ENCODE data around the gene STIM1.

STIM1 gene

GRCh38 chr11:3984896-3985295, 129.4 kb downstream of the STIM1 start:
- ATAC-seq = no peak
- TF ChIP-seq TOX (CRISPR knock-in tag; IDR thresholded peaks at IDR 0.05; ENCODE audit: borderline replicate concordance) = no peak
- TF ChIP-seq OSR1 (CRISPR knock-in tag; IDR thresholded peaks at IDR 0.05) = no peak
- no peak for TF ChIP-seq PPARA (CRISPR knock-in tag; IDR thresholded peaks at IDR 0.05; ENCODE audit: borderline replicate concordance)
- no peak for TF ChIP-seq SNAI2 (CRISPR knock-in tag; IDR thresholded peaks at IDR 0.05)
- no peak for TF ChIP-seq GLIS3 (CRISPR knock-in tag; IDR thresholded peaks at IDR 0.05)
- TF ChIP-seq ARNTL (CRISPR knock-in tag; IDR thresholded peaks at IDR 0.05; ENCODE audit: borderline replicate concordance, low read depth) = no peak
- TF ChIP-seq ESRRG (CRISPR knock-in tag; IDR thresholded peaks at IDR 0.05) = no peak
- no peak for TF ChIP-seq ZNF70 (CRISPR knock-in tag; IDR thresholded peaks at IDR 0.05)
- no peak for TF ChIP-seq ISL1 (CRISPR knock-in tag; IDR thresholded peaks at IDR 0.05)
- TF ChIP-seq ZFP30 (CRISPR knock-in tag; IDR thresholded peaks at IDR 0.05) = no peak
- TF ChIP-seq CSDC2 (CRISPR knock-in tag; IDR thresholded peaks at IDR 0.05) = no peak
- TF ChIP-seq PATZ1 (CRISPR knock-in tag; IDR thresholded peaks at IDR 0.05; ENCODE audit: borderline replicate concordance) = no peak
- TF ChIP-seq CSRNP3 (CRISPR knock-in tag; IDR thresholded peaks at IDR 0.05) = no peak

- no peak; the same call in 2 of the 3 replicates for ATAC-seq
- TF ChIP-seq ZFP3 (CRISPR knock-in tag; IDR thresholded peaks at IDR 0.05) = no peak
- no peak for TF ChIP-seq ISL1 (CRISPR knock-in tag; IDR thresholded peaks at IDR 0.05)
- TF ChIP-seq ZNF565 (CRISPR knock-in tag; conservative IDR thresholded peaks at IDR 0.05; ENCODE audit: low read depth) = no peak
- no peak for TF ChIP-seq CSDC2 (CRISPR knock-in tag; IDR thresholded peaks at IDR 0.05)
- TF ChIP-seq GLIS3 (CRISPR knock-in tag; IDR thresholded peaks at IDR 0.05) = no peak
- TF ChIP-seq ZC3H10 (CRISPR knock-in tag; IDR thresholded peaks at IDR 0.05) = no peak
- no peak for TF ChIP-seq TCF4 (CRISPR knock-in tag; IDR thresholded peaks at IDR 0.05; ENCODE audit: borderline replicate concordance)
- no peak for TF ChIP-seq ZNF70 (CRISPR knock-in tag; IDR thresholded peaks at IDR 0.05)
- no peak for TF ChIP-seq CSRNP3 (CRISPR knock-in tag; IDR thresholded peaks at IDR 0.05)
- no peak for TF ChIP-seq PATZ1 (CRISPR knock-in tag; IDR thresholded peaks at IDR 0.05; ENCODE audit: borderline replicate concordance)
- no peak for TF ChIP-seq CREB5 (CRISPR knock-in tag; IDR thresholded peaks at IDR 0.05; ENCODE audit: low read depth)
- TF ChIP-seq RARB (CRISPR knock-in tag; IDR thresholded peaks at IDR 0.05) = no peak
- no peak for TF ChIP-seq ZFP30 (CRISPR knock-in tag; IDR thresholded peaks at IDR 0.05)
- no peak for TF ChIP-seq BACH2 (CRISPR knock-in tag; IDR thresholded peaks at IDR 0.05; ENCODE audit: borderline replicate concordance)
- TF ChIP-seq ZNF8 (CRISPR knock-in tag; IDR thresholded peaks at IDR 0.05) = no peak
Observed at GRCh38 chr11:3985631-3986030, 130.2 kb downstream of the STIM1 start.

- ATAC-seq = no peak
- TF ChIP-seq TOX (CRISPR knock-in tag; IDR thresholded peaks at IDR 0.05; ENCODE audit: borderline replicate concordance) (no peak), ESRRG (CRISPR knock-in tag; IDR thresholded peaks at IDR 0.05) (no peak), ZC3H10 (CRISPR knock-in tag; IDR thresholded peaks at IDR 0.05) (no peak), GLIS3 (CRISPR knock-in tag; IDR thresholded peaks at IDR 0.05) (no peak), PPARA (CRISPR knock-in tag; IDR thresholded peaks at IDR 0.05; ENCODE audit: borderline replicate concordance) (no peak), TSHZ2 (CRISPR knock-in tag; IDR thresholded peaks at IDR 0.05) (no peak), OSR1 (CRISPR knock-in tag; IDR thresholded peaks at IDR 0.05) (no peak), TCF4 (CRISPR knock-in tag; IDR thresholded peaks at IDR 0.05; ENCODE audit: borderline replicate concordance) (no peak), ZNF8 (CRISPR knock-in tag; IDR thresholded peaks at IDR 0.05) (no peak), ZNF70 (CRISPR knock-in tag; IDR thresholded peaks at IDR 0.05) (no peak), SNAI2 (CRISPR knock-in tag; IDR thresholded peaks at IDR 0.05) (no peak), ISL1 (CRISPR knock-in tag; IDR thresholded peaks at IDR 0.05) (no peak), CREB5 (CRISPR knock-in tag; IDR thresholded peaks at IDR 0.05; ENCODE audit: low read depth) (no peak)
Observed at GRCh38 chr11:3986301-3986700, 130.8 kb downstream of the STIM1 start.

All from SK-N-SH treated with all-trans-retinoic acid at 6 μM for 48 hours (cell line).